Activated effector memory CD4-positive, alpha-beta T cell treated with Interleukin-2 at 50 U/mL for 16 hours (primary cell): ENCODE measurements around the gene C11orf21.

Experiments
- DNase-seq: peaks from one replicate; pipeline ENCODE4 v3.0.0-alpha.2; 2020

Gene C11orf21

DNA sequence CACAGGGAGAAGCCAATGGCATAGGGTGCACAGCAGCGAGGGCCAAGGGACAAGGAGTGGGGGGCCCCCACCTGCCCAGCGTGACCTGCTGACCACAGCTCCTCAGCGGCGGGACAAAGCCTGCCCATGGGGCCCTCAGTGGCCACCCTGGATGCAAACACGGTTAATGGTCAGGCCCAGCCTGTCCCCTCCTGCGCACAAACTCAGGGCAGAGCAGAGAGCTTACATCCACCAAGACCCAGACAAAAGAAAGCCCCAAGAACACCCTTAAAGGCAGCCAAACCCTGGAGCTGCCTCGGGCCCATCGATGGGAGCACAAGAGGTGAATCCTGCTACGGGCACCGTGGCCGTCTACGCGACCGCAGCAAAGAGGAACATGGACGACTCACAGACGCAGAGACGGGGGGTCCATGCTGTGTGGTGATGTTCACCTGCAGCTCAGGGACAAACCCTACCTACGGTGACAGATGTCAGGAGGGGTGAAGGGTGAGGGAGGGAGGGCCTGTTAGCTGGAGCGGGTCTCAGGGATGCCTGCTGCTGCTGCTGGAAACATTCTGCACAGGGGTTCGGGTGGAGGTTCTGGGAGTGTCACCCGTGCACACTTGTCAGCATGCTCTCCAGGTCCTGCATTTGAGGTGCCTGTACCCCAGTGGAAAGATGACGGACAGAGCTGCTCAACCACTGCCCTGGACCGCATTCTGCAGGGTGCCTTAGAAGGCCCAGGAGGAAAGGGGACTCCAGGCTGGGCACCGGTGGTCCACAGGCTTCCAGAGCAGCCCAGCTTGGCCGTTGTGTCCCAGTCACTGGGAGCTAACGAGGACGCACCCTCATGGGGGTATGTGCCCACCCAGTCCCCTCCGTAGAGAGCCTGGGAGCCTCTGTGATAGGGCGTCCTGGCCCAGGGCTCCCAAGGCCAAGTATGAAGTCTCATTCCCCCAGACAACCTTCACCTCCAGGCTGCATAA, 42.9 kb downstream of the C11orf21 start:
- DNase-seq, result no peak

DNA sequence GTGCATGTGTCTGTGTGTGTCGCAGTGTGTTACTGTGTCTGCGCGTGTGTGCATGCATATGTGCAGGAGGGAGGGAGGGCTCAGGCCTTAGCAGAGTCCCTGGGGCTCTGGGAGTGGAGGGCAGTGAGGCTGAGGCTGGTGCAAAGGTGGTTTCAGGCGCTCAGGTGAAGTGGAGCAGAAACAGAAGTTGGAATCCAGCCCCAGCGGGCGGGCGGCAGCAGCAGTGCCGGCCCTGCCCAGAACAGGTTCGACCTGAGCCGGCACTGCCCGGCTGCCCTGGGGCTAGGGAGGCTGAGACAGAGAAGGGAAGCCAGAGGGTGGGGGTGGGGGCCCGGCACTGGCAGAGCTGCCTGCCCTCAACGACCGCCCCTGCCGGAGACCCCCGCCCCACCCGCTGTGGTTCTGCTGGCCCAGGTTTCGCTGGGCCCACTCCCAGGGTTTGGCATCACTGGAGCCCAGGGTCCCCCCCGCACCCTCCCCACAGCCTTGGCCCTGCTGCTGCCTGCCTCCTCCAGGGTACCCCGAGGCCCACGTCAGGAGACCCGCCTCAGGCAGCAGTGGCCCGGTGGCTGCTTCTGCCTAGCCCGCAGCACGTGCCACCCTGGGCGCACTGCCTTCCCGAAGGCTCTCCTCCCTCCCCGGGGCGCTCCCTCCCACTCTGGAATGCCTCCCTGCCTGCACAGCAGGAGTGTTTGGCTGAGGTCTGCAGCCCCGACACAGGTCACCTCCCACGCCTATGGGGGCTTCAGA, 44.6 kb downstream of the C11orf21 start:
- DNase-seq, result no peak

- no peak for DNase-seq
These were observed 45.3 kb downstream of the C11orf21 start for GRCh38 chr11:2256293-2256913.

DNA sequence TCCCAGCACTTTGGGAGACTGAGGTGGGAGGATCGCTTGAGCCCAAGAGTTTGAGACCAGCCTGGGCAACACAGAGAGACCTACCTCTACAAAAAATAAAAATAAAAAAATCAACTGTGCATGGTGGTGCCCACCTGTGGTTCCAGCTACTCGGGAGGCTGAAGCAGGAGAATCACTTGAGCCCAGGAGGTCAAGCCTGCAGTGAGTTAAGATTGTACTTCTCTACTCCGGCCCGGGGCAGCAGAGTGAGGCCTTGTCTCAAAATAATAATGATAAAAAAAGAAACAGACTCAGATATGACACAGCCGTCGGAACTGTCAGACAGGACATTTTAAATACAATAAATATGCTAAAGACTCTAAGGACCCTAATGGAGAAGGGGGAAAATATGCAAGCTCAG, 49.7 kb downstream of the C11orf21 start:
- no peak for DNase-seq

GRCh38 chr11:2251138-2251537, 50.6 kb downstream of the C11orf21 start:
- no peak for DNase-seq

DNA sequence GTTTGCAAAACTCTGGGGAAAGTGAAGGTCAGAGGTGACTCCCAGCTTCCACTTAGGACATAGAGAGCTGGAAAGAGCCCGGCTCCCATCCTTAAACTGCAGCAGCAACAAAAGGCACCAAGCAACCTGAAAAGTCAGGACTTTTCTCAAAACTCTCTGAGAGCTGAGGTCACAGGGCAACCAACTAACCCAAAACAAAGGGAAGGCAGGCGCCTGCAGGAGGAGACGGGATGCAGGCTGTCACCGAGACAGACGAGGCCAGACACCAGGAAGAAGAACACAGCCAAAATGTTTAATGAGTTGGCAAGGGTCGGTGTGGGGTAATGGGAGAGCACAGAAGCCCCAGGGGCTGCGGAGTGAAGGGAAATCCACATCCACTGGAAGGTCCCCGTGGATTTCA, 51.2 kb downstream of the C11orf21 start:
- DNase-seq, result no peak

GRCh38 chr11:2250041-2250440, 51.7 kb downstream of the C11orf21 start:
- DNase-seq, result no peak

- no peak for DNase-seq
These were observed 52.4 kb downstream of the C11orf21 start for GRCh38 chr11:2249189-2249916.

- DNase-seq, result no peak
These were observed 53.0 kb downstream of the C11orf21 start for GRCh38 chr11:2248762-2249161.

DNA sequence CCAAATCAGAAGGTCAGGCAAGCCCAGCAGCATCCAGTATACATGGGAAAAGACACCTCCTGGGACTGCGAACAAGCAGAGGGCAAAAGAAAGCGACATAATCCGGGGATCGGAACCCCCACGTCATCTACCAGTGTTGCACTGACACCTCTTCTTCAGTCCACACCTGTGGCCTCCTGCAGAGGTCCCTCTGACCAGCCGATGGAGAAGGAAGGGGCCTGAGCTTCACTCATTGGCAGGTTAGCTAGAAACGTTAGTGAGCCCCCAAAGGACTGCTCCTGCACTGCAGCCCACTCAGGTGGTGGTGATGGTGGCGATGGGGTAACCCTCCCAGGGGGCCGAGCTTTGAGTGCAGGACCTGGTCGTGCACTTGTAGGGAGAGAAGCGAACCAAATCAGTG, 53.5 kb downstream of the C11orf21 start:
- DNase-seq, result no peak

DNA sequence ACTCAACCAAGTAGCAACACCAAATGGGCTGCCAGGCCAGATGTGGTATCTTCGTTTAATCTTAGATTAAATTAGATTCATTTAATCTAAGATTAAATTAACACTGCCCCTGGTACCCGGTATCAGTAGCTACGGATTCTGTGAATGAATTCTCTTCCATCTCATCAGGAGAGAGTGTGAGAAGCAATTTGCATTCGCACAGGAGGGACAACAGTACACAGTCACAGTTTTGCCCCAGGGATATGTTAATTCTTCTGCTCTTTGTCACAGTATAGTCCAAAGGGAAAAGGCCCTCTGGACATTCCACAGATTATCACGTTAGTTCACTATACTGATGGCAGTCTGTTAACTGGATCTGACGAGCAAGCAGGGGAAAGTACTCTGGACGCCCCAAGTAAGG, 54.2 kb downstream of the C11orf21 start:
- DNase-seq, result no peak
